Articular chondrocyte of knee joint (primary cell): ENCODE data around the gene TAAR8. TPM values are rescaled to one million over a fixed set of nuclear protein-coding genes. Genes with fewer than 3 reads are reported as not detected.

Source experiments
- small RNA-seq: library from RNA; depleted of rRNA; stranded (forward); fragments of <200 nt; gene quantifications from one replicate; pipeline ENCODE3, GENCODE V24; 2012
- total RNA-seq: library from RNA; depleted of rRNA; stranded (reverse); fragments of >200 nt; gene quantifications from 2 replicates; pipeline ENCODE4 v1.2.3, GENCODE V29; 2012

TAAR8 gene
- total RNA-seq, result not detected in 2 replicates

GRCh38 chr6:132552372-132552771 is at the start of gene TAAR8:
TAAR8 (plus strand) TSS chr6:132552672; CDS start chr6:132552693, 21 bp downstream.

GRCh38 chr6:132512638-132513632 is 39.5 kb upstream of the TAAR8 start, which contains the start of gene STX7:
STX7 (minus strand) TSS chr6:132513116; CDS start chr6:132503530, 9,586 bp downstream.

GRCh38 chr6:132537977-132538376 is 14.5 kb upstream of the TAAR8 start, which contains the start of gene TAAR9:
TAAR9 (plus strand) TSS chr6:132538277; CDS start chr6:132538290, 13 bp downstream.

GRCh38 chr6:132570221-132570777 is 17.8 kb downstream of the TAAR8 start, which contains the start of gene TAAR6:
TAAR6 (plus strand) TSS chr6:132570322; CDS start chr6:132570322, 0 bp downstream.

GRCh38 chr6:132589454-132589853 is 37.0 kb downstream of the TAAR8 start, which contains the start of gene TAAR5:
TAAR5 (minus strand) TSS chr6:132589741; CDS start chr6:132589686, 55 bp downstream.

Small RNA genes lying within 50 kb of the gene (small RNA-seq; reads per million reads assigned to genes)
- not detected for gene TAAR7P

Other genes with a start within 250 kb of the TAAR8 start
- gene MOXD1, start 151.2 kb upstream of the TAAR8 start, total RNA-seq, result 19.5 and 39.2 TPM in 2 replicates
- 38.7 and 49.4 TPM in 2 replicates for gene STX7, start 39.6 kb upstream of the TAAR8 start, total RNA-seq
- not detected in 2 replicates for gene TAAR9, start 14.4 kb upstream of the TAAR8 start, total RNA-seq
- gene TAAR6, start 17.6 kb downstream of the TAAR8 start, total RNA-seq, result not detected in 2 replicates
- gene TAAR5, start 37.1 kb downstream of the TAAR8 start, total RNA-seq, result not detected in 2 replicates
- gene TAAR2, start 71.6 kb downstream of the TAAR8 start, total RNA-seq, result not detected in 2 replicates
- gene TAAR1, start 106.5 kb downstream of the TAAR8 start, total RNA-seq, result not detected in 2 replicates
- 0.13 and 0.32 TPM in 2 replicates for gene VNN1, start 161.4 kb downstream of the TAAR8 start, total RNA-seq
- gene VNN2, start 205.2 kb downstream of the TAAR8 start, total RNA-seq, result not detected in 2 replicates
- gene SLC18B1, start 246.0 kb downstream of the TAAR8 start, total RNA-seq, result 8.2 and 10.5 TPM in 2 replicates